ENCODE measurements around the gene BCAP31. TPM values are rescaled to one million over a fixed set of nuclear protein-coding genes. Genes with fewer than 3 reads are reported as not detected.

Gene BCAP31
- total RNA-seq, 1 experiment from 2014 or later = 522 TPM

DNA sequence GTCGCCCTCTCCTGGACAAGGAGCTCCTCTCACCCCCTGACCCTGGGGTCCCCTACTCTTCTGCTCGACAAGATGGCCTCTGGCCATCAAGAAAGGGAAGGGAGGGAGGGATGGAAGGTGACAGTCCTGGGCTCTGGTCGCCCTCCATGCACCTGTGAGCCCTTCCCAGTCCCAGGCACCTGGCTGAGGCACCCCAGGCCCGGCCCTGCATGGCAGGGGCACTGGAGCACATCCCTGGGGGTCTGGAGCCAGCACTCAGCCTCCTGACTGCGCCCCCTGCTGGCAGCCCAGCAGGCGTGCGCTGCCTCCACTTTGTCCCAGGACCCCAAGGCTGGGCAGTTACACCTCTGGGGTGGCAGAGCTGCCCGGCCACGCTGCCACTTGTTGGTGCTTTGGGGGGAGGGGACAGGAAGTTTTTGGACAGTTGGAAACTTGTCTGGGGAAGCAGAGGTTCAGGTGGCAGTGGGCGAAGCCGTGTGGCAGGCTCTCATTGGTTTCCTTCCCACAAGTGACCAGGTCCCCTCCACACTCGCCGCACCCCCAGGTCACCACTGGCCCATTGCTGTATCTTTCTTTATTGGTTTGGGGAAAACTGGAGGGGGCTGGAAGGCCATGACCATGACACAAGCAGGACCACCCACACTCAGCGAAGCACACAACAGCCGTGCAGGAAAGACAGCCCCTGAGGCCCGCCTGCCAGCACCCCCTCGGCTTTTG is 54.9 kb downstream of the BCAP31 start:
- Histone ChIP-seq H3K9me2 (ENCODE audit: insufficient read depth) (no peaks in the 10 kb centered on the region), H2AFZ (no peak overlapping the region), H3K79me2 (ENCODE audit: low read depth) (no peaks in the 10 kb centered on the region), H4K20me1 (ENCODE audit: insufficient read depth) (no peaks in the 10 kb centered on the region), H3K36me3 (ENCODE audit: low read depth) (no peaks in the 10 kb centered on the region), H3K4me3 (no peak overlapping the region), H3F3A (ENCODE audit: insufficient read depth, low read depth) (no peaks in the 10 kb centered on the region), H3K27ac (no peak overlapping the region), H3K4me1 (replicated peaks; ENCODE audit: insufficient read depth) (no peaks in the 10 kb centered on the region), H3K4me2 (no peak overlapping the region), H3K27me3 (ENCODE audit: insufficient read depth, low read depth) (peaks cover 21% of the 10 kb centered on the region; the same call in 1 of the 2 replicates), H3K9me3 (ENCODE audit: insufficient read depth, low read depth) (no peaks in the 10 kb centered on the region)
- ChIA-PET CTCF (interaction anchor here (0.5 to 1.3 kb wide), 2 partner anchors 130 to 160 kb away, joined by 3 read pairs; no protein-coding TSS in a partner anchor), POLR2A (ENCODE audit: unreplicated experiment) (no interaction called here)
- intact Hi-C loops (cut with micrococcal nuclease; ENCODE audit: unreplicated experiment) = loop anchor here (2.0 to 10.0 kb wide), 3 partner anchors 115 to 635 kb away; no protein-coding TSS in a partner anchor
- BruUV-seq (replicated peaks) = no TSS peak
- no peak for TF ChIP-seq EZH2 (IDR thresholded peaks at IDR 0.05; ENCODE audit: low read depth)
- TF ChIP-seq, protein P1, sequence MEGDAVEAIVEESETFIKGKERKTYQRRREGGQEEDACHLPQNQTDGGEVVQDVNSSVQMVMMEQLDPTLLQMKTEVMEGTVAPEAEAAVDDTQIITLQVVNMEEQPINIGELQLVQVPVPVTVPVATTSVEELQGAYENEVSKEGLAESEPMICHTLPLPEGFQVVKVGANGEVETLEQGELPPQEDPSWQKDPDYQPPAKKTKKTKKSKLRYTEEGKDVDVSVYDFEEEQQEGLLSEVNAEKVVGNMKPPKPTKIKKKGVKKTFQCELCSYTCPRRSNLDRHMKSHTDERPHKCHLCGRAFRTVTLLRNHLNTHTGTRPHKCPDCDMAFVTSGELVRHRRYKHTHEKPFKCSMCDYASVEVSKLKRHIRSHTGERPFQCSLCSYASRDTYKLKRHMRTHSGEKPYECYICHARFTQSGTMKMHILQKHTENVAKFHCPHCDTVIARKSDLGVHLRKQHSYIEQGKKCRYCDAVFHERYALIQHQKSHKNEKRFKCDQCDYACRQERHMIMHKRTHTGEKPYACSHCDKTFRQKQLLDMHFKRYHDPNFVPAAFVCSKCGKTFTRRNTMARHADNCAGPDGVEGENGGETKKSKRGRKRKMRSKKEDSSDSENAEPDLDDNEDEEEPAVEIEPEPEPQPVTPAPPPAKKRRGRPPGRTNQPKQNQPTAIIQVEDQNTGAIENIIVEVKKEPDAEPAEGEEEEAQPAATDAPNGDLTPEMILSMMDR (conservative IDR thresholded peaks at IDR 0.05) = peak; percentile 83
- no peak for DNase-seq

DNA sequence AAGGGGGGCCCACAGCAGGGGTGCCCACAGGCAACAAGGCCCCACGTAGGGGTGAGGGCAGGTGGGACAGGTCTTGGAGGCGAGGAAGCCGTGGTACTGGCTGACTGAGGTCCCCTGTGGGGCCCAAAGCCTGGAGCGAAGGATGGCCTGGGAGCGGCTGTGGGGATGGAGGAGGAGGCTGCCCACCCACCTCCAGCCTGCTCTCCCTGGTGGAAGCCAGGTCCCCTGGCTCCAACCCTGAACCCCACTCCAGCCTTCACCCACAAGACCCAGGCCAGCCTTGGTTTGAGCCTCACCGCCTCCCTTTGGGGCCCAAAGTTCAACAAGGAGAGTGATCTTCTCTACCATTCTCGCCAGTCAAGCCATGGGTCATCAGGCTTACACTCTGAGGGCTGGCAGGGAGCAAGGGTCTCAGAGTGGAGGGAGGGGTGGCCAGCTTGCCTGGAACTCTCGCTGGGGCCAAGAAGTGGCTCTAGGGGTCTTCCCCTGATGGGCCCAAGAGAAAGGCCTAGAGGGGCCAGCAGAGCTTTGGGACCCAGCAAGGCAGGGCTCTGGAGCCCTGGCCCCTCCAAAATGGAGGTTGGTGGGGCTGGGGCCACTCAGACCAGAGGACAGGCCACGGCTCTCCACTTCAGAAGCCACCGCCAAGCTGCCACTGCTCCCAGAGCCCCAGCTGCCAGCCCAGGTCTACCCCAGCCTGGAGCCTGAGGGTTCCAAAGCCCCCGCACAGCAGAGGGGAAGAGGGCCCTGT is 55.6 kb downstream of the BCAP31 start:
- H3K4me1 ChIP-seq (replicated peaks; ENCODE audit: insufficient read depth) = no peaks in the 10 kb centered on the region
- CTCF ChIA-PET = interaction anchor here (0.5 to 1.8 kb wide), 8 partner anchors 22 to 159 kb away, joined by 3 to 12 read pairs (median 6); partner anchors contain the start of gene DUSP9
- no peak for DNase-seq
- TF ChIP-seq EZH2 (IDR thresholded peaks at IDR 0.05; ENCODE audit: low read depth) = no peak
- TF ChIP-seq, protein P1 (conservative IDR thresholded peaks at IDR 0.05) = no peak
- H3K36me3 ChIP-seq (ENCODE audit: low read depth) = no peaks in the 10 kb centered on the region
- no peaks in the 10 kb centered on the region for H3K9me3 ChIP-seq (ENCODE audit: insufficient read depth, low read depth)
- peaks cover 21% of the 10 kb centered on the region; the same call in 1 of the 2 replicates for H3K27me3 ChIP-seq (ENCODE audit: insufficient read depth, low read depth)
- no peak overlapping the region for H3K27ac ChIP-seq
- no peaks in the 10 kb centered on the region for H3K79me2 ChIP-seq (ENCODE audit: low read depth)
- H4K20me1 ChIP-seq (ENCODE audit: insufficient read depth) = no peaks in the 10 kb centered on the region
- H2AFZ ChIP-seq = no peak overlapping the region
- BruUV-seq (replicated peaks) = no TSS peak
- no peaks in the 10 kb centered on the region for H3F3A ChIP-seq (ENCODE audit: insufficient read depth, low read depth)
- intact Hi-C loops (cut with micrococcal nuclease; ENCODE audit: unreplicated experiment) = loop anchor here (1.0 to 10.0 kb wide), 4 partner anchors 58 to 634 kb away; no protein-coding TSS in a partner anchor
- H3K4me3 ChIP-seq = no peak overlapping the region
- no peaks in the 10 kb centered on the region for H3K9me2 ChIP-seq (ENCODE audit: insufficient read depth)
- H3K4me2 ChIP-seq = no peak overlapping the region
- POLR2A ChIA-PET (ENCODE audit: unreplicated experiment) = no interaction called here

DNA sequence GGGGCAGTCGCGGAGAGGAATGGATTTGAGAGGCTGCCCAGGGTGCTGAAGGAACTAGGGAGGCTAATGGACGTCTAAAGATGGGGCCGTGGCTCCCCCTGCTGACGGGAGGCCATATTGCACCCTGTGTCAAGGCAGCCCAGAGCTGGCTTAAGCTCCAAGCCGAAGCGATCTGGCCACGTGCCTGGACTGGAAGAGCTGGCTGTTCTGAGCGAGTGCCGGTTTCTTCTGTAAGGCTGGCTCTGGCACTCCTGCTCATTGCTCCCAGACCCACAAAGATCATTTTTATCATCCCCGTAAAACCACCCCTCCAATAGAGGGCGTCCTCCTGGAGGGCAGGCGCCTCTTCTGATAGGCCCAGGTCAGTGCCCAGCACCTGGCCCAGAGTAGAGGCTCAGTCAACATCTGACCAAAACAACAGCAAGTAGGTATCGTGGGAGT is 56.2 kb downstream of the BCAP31 start:
- ChIA-PET POLR2A (ENCODE audit: unreplicated experiment) (no interaction called here), CTCF (interaction anchor here (0.6 to 1.8 kb wide), 7 partner anchors 11 to 129 kb away, joined by 3 to 12 read pairs (median 6); partner anchors contain the start of gene DUSP9)
- no TSS peak for BruUV-seq (replicated peaks)
- Histone ChIP-seq H3K79me2 (ENCODE audit: low read depth) (no peaks in the 10 kb centered on the region), H3K36me3 (ENCODE audit: low read depth) (no peaks in the 10 kb centered on the region), H3K27me3 (ENCODE audit: insufficient read depth, low read depth) (peaks cover 21% of the 10 kb centered on the region; the same call in 1 of the 2 replicates), H3K27ac (no peak overlapping the region), H3K9me3 (ENCODE audit: insufficient read depth, low read depth) (no peaks in the 10 kb centered on the region), H2AFZ (no peak overlapping the region), H3K4me2 (no peak overlapping the region), H3K4me1 (replicated peaks; ENCODE audit: insufficient read depth) (no peaks in the 10 kb centered on the region), H3K4me3 (no peak overlapping the region), H4K20me1 (ENCODE audit: insufficient read depth) (no peaks in the 10 kb centered on the region), H3K9me2 (ENCODE audit: insufficient read depth) (no peaks in the 10 kb centered on the region), H3F3A (ENCODE audit: insufficient read depth, low read depth) (no peaks in the 10 kb centered on the region)
- no peak for TF ChIP-seq EZH2 (IDR thresholded peaks at IDR 0.05; ENCODE audit: low read depth)
- TF ChIP-seq, protein P1 (conservative IDR thresholded peaks at IDR 0.05) = peak; percentile 85
- peak; percentile 43 to 83 for DNase-seq
- intact Hi-C loops (cut with micrococcal nuclease; ENCODE audit: unreplicated experiment) = loop anchor here (1.0 to 10.0 kb wide), 4 partner anchors 58 to 633 kb away; no protein-coding TSS in a partner anchor
